Camera-type eye (tissue), 1 donor: ENCODE measurements around the gene KCTD15. TPM values are rescaled to one million over a fixed set of nuclear protein-coding genes. Genes with fewer than 3 reads are reported as not detected.

Source experiments
- total RNA-seq: library from RNA; depleted of rRNA; stranded (reverse); fragments of >200 nt; gene quantifications from one replicate; pipeline ENCODE4 v1.2.3, GENCODE V29; 2014

Gene KCTD15
- total RNA-seq = 144 TPM

GRCh38 chr19:33796164-33796875 is at the start of gene KCTD15:
KCTD15 (plus strand) TSS chr19:33796870; CDS start chr19:33800455, 3,585 bp downstream.

Other genes starting within 250 kb of the KCTD15 start
- 3.8 TPM for gene CHST8, start 174.9 kb upstream of the KCTD15 start, total RNA-seq